HG03575 (cell line): ENCODE measurements around the gene INTU.

Source experiments
- ATAC-seq: cut with Tn5 transposase; IDR thresholded peaks from one replicate; pipeline ENCODE4 v1.9.1; 2021; ENCODE audit not compliant: unreplicated experiment, insufficient number of reproducible peaks, low FRiP score; ENCODE audit errors: extremely low read depth

The INTU gene

DNA sequence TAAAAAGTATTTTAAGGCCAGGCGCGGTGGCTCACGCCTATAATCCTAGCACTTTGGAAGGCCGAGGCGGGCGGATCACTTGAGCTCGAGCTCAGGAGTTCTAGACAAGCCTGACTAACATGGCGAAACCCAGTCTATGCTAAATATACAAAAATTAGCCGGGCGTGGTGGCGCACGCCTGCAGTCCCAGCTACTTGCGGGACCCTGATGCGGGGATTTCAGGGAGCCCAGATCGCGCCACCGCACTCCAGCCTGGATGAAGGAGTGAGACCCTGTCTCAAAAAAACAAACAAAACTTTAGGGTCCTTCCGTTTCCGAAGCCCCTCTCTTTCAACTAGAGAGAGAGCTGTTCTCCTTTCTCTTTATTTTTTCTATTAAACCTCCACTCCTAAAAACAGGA is 98.6 kb downstream of the INTU start:
- no peak for ATAC-seq

DNA sequence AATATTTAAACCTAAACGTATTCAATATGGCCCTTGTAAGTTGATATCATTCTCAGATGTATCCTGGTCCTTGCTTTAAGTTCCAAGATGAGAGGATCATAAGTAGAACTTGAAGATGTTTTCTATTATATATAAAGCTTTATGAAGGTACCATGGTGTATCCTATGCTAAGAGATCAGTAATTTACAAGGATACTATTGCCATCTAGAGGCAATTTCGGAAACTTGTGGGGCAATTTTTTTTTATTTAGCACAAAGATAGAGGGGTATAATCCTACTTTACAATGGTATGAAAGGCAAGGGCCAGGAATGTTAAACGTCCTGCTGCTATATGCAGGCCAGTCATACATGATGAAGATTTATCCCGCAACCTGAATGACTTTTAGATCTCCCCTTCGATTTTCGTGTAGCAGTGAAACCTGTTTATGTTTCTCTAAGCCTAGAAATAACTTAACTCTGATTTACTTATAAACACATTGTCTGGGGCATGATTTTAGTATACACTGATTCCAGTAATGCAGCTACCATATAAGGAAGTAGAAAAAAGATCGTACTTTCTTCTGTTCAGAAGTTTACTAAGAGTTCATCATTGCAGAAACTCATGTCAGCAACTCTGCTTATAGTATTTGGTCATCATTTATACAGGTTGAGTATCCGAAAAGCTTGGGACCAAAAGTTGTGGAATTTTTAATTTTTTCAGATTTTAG is 100.0 kb downstream of the INTU start:
- ATAC-seq: peak; percentile 79

DNA sequence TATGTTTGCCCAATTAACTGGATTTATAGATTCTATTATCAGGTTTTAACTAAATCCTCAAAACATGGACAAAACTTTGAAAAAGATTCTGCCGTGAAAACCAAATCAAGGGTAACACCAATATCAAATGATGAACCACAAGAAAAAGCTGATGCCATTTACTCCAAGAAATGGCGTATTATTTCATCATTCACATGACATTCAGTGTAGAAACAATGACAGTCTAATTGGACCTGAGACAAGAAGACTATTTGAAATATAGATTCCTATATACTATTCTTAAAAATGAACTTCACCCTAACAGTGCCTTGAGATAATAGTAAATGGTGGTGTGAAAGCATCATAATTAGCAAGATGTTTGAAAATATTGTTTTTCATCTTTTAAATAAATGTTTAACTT is 102.2 kb downstream of the INTU start:
- no peak for ATAC-seq

DNA sequence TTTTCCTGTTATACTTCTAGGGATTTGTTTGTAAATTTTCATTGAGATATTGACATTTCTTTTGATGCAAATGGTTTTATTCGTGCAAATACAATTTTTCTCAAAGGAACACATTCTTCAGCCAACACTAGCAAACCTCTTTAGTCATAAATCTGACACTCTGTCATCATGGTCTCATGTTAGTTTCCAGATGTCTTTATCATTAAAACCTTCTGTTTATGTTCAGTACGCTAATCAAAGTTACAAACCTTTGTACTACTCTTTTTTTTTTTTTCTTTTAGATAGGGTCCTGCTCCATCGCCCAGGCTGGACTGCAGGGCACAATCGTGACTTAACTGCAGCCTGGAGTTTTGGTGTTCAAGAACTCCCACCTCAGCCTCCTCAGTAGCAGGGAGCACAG is 104.5 kb downstream of the INTU start:
- ATAC-seq: no peak

DNA sequence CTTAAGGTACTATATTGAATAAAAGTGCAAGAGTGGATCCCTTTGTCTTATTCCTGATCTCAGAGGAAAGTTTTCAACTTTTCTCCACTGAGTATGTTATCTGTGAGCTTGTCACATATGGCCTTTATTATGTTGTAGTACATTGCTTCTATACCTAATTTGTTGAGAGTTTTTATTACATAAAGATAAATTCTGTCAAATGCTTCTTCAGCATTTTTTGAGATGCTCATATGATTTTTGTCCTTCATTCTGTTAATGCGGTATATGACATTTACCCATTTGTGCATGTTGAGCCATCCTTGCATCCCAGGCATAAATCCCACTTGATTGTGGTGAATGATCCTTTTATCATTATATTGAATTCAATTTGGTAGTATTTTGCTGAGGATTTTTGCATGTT is 108.5 kb downstream of the INTU start:
- no peak for ATAC-seq

DNA sequence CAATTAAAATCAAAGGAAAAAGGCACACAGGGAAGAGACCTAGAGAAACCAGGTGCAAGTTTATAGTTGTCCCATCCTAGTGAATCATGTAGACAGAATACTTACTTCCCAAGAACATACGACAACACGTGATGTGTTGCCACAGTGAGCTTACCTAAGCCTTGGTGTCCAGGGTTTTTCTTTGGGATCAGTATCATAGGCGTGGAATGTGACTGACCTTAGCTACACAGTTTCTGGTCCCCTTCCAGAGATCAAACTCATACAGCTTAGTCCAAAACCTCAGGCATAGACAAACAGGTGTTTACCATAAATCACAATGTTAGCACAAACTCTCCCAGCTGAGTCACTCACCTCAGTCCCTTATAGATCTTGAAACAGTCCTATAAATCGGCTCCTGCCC is 115.1 kb downstream of the INTU start:
- no peak for ATAC-seq

DNA sequence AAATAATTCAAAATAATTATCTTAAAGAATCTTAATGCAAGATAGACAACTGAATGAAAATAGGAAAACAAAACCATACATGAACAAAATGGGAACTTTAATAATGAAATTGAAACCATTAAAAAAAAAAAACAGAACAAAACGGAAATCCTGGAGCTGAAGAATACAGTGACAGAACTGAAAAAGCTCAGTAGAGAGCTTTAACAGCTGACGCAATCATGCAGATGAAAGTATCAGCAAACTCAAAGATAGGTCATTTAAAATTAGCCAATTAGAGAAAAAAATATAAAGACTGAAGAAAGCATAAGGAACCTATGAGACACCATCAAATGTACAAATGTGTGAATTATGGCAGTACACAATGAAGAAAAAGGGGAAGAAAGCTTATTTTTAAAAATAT is 116.2 kb downstream of the INTU start:
- ATAC-seq: no peak

DNA sequence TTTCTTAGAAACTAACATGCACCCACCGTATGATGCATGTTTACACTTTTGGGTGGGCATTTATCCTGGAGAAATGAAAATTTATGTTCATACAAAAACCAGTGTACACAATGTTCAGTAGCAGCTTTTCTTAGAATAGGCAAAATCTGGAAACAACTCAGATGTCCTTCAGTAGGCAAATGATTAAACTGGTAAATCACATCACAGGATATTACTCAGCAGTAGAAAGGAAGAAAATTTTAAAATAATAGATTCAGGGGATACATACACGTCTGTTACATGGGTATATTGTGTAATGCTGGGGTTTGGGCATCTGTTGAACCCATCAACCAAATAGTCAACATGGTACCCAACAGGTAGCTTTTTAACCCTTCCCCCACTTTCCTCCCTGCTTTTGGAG is 124.1 kb downstream of the INTU start:
- ATAC-seq: no peak

DNA sequence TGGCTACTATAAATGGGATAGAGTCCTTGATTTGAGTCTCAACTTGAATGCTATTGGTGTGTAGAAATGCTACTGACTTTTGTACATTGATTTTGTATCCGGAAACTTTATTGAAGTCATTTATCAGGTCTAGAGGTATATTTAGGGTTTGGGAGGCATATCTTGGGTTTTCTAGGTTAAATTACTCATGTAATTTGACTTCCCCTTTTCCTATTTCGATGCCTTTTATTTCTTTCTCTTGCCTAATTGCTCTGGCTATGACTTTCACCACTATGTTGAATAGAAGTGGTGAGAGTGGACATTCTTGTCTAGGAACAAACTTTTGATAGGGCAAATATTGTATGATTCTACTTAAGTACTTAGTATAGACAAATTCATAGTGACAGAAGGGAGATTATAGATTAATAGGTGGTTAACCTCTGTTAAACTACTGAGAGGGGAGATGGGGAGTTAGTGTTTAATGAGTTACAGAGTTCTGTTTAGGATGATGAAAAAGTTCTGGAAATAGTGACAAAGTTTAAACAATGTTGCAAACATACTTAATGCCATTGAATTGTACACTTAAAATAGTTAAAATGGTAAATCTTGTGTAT is 126.6 kb downstream of the INTU start:
- no peak for ATAC-seq

DNA sequence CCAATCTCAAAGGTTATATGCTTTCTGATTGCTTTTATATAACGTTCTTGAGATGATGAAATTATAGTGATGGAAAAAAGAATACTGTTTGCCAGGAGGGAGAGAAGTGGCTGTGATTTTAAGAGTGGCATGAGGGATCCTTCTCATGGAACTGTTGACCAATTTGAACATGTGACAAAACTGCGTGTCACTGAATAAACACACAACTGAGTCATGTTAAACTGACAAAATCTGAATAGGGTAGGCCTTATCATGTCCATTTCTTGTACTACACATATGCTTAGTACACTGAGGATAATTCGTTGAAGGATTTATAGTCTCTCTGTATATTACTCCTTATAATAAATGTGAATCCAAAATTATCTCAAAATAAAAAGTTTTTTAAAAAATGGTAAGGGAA is 127.1 kb downstream of the INTU start:
- ATAC-seq: no peak

DNA sequence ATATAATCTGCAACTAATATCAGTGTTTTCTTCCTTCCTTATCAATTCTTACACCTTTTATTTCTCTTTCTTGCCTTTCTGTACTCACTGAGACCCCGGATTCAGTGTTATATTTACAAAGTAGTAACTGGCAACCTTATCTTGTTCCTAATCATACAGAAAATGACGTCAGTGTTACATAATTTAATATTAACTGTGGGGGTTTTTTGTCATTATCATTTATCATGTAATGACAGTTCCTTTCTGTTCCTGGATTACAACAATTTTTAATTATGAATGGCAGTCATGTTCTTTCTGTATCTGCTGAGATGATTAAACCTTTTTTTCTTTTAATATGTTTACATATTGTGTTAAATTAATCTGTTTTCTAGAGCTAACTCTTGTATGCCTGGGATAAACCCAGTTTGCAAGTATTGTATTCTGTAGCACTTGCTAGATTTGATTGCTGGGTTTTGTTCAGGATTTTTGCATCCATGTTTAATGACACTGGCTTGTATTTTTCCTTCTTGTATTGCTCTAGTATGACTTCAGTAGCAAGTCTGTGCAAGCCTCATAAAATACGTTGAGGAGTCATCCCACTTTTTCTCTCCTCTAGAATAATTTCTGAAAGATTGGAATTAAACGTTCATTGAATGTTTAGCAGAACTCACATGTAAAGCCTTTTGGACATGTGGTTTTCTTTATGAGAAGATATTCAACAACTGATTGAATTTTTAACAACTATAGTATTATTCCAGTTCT is 138.9 kb downstream of the INTU start:
- no peak for ATAC-seq

DNA sequence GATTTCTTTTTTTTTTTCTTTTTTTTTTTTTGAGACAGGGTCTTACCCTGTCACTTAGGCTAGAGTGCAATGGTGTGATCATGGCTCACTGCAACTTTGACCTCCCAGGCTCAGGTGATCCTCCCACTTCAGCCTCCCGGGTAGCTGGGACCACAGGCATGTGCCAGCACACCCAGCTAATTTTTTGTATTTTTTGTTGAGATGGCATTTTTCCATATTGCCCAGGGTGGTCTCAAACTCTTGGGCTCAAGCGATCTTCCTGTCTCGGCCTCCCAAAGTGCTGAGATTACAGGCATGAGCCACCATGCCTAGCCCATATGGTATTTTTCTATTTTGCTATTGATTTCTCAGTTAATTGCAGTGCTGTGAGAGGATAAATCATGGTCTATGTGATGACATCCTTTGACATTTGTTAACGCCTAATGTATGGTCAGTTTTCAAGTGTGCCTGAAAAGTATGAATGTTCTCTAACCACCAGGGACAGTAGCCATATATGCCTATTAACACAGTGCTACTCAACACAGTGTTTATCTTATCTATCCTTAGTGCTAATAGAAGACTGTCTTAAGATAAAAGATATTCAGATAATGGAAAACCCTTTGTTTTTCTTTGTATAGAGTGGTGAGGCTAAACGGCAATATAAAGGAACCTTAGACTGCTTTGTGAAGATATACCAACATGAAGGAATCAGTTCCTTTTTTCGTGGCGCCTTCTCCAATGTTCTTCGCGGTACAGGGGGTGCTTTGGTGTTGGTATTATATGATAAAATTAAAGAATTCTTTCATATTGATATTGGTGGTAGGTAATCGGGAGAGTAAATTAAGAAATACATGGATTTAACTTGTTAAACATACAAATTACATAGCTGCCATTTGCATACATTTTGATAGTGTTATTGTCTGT is 140.3 kb downstream of the INTU start:
- no peak for ATAC-seq

DNA sequence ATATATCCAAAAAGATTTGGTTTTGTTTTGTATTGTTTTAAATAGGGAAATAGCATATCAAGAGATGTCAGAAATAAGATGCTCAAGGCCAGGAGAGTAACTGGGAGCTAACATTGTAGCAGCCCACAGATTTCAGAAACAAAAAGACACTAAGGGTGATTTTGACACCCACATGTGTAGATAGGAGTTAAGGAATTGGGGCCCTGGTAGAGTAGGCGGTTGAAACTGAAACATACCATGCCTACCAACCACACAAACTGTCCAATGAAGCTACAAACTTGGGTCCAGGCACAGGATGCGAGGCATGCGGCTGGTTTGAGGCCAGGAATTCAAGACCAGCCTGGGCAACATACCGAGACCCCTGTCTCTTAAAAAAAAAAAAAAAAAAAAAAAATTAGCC is 143.1 kb downstream of the INTU start:
- no peak for ATAC-seq
